Motor neuron (in vitro differentiated cells): ENCODE results near the gene KLHL29. TPM values are rescaled to one million over a fixed set of nuclear protein-coding genes. Genes with fewer than 3 reads are reported as not detected.

Source experiments
- ATAC-seq, 8 experiments: fragments of 200-7000 bp; cut with Tn5 transposase; replicated peaks in 6 of 8; 2 replicates each; pipeline ENCODE4 v1.8.0; 2021; ENCODE audit warnings: mild to moderate bottlenecking in 8 of 8, moderate library complexity in 8 of 8
- H3K27ac ChIP-seq, 2 donors: fragments of 250-450 bp; sonication (Bioruptor Pico); 2 replicates each; pipeline ENCODE4 v1.9.0; 2021; ENCODE audit warnings: antibody characterized with exemption in 2 of 2, mild to moderate bottlenecking in 2 of 2, moderate library complexity in 1 of 2
- H3K4me1 ChIP-seq, 2 donors: fragments of 250-450 bp; sonication (Bioruptor Pico); replicated peaks in 1 of 2; 2 replicates each; pipeline ENCODE4 v1.6.1; 2021; ENCODE audit warnings: antibody characterized with exemption in 2 of 2, mild to moderate bottlenecking in 2 of 2, moderate library complexity in 1 of 2
- H3K4me3 ChIP-seq, 5 donors: fragments of 250-450 bp; sonication (Bioruptor Pico); 2 replicates each; pipeline ENCODE4 v1.9.0; 2021; ENCODE audit warnings: antibody characterized with exemption in 5 of 5, mild to moderate bottlenecking in 5 of 5, moderate library complexity in 4 of 5
- WGBS, 10 experiments: fragments of 450-650 bp; shearing (Covaris generic); methylation state at CpG; one replicate each; pipeline ENCODE4 v1.0.0; 2022; 5-methylcytosine and 5-hydroxymethylcytosine counted together
- in situ Hi-C, 9 experiments: fragments of 400-800 bp; cut with MboI; loops; one replicate each; pipeline ENCODE4 v1.15.0; 2021; ENCODE audit warnings: low sequenced_read_pairs in 9 of 9, low pct_unique_long_range_greater_than_20kb in 2 of 9; ENCODE audit not compliant: unreplicated experiment in 9 of 9
- total RNA-seq, 8 experiments: library from RNA; unstranded; fragments of 300-600 nt; gene quantifications; 2 replicates each; pipeline versions ENCODE4 v1.2.3 to v1.2.4, GENCODE V29; 2022

The KLHL29 gene
- total RNA-seq, 8 experiments from 2014 or later = 4.1 to 58.7 (median 5.4) TPM

DNA sequence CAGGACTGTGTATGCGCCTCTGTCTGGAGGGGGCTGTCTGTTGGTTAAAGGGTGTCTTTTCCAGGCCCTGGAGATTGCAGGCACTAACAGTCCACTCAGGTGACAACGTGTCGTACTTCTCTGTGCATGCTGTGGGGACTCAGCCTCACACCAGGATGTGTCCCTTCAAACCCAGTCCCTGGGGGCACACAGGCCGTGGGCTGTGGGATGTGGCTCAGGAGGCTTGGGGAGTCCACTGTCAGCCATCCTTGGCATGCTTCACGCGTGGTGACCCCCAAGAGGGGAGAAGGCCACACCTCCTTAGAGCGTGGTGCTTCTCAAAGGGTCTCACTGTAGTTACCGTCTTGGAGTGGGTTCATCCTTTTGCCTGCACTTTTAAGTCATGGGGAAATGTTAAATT lies 127.8 kb downstream of the KLHL29 start:
- in situ Hi-C loops = no loop called here
- no peak for ATAC-seq
- peaks cover 23% of the 10 kb centered on the region in 2 donors for H3K4me1 ChIP-seq
- 70 to 100% (median 88%) methylated on average over 2 to 5 of the region's 8 CpGs; no CpG with 5 or more reads in 6 of the 10 experiments for WGBS, 10 experiments
- no peak overlapping the region for H3K27ac ChIP-seq
- H3K4me3 ChIP-seq = no peak overlapping the region

DNA sequence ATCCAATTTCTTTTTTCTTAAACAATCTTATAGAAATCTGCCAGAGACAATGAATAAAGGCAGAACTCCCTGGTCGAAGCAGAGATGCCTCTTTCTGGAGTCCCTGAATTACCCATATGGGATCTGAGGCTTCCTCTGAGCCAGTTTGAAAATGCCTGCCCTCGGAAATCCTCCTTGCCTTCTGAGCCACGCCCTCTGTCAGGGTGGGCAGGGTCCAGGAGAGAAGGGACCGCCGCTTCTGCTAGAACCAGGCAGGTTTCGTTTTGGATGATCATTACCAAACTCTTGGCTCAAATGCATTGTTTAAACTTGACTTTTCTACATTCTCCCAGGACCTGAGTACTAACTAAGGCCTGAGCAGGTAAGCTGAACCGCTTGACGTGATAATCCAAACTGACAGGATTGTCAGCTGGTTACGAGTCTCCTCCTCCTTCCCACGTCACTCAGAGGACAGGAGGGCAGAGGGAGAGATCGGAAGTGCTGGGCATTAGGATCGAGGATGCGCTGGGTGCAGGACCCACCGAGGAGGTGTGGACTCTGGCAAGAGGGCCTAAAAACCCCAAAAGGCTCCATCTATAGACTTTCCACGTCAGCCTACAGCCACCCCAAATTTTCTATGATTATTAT lies 128.4 kb downstream of the KLHL29 start:
- no peak for ATAC-seq
- 49 to 100% (median 79%) methylated on average over 1 to 9 of the region's 15 CpGs; no CpG with 5 or more reads in 1 of the 10 experiments for WGBS, 10 experiments
- H3K27ac ChIP-seq = no peak overlapping the region
- peaks cover 23% of the 10 kb centered on the region in 2 donors for H3K4me1 ChIP-seq
- H3K4me3 ChIP-seq = no peak overlapping the region
- in situ Hi-C loops = no loop called here

DNA sequence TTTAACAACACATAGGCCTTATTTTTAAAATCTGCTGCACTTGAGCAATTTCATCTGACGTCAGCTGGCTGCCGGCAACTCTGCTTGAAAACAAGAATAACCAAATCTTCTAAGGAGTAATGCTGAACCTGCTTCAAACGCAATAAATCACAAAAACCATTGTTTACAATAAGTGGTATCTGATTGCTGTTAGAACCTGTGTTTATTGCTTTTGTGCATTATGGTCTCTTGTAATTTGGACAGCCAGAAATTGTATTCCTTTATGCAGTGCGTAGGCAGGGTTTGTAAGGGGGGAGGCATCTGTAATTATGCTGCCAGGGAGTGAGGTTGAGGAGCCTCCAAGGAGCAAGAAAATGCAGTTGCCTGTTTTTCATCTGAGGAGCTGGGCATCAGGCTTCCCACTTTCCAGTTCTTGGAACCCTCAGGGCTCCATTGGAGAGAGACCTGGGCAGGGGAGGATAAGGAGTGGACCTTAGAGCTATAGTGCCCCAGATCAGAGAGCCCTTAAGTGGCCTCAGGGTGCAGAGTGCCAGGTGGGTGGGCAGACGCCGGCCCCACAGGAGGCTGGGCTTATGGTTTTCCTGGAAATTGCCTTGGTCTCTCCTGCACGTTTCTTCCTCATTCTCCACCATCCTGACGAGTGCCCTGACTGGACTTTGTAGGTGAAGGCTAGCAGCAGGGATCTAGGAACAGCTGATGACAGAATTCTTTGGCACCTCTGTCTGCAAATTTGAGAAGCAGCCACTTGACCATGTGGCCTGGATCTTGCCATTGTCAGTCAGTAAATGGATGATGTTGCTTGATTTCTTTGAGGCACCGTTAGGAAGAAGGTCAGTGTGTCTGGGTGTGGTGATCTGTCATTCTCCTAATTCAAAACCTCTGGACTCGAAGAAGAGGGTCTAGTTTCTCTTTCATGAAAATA lies 129.2 kb downstream of the KLHL29 start:
- peak in 1 of 8 experiments; percentile 28 for ATAC-seq
- Histone ChIP-seq H3K4me1 (peaks cover 17 to 18% of the 10 kb centered on the region in 2 donors), H3K27ac (no peak overlapping the region), H3K4me3 (no peak overlapping the region)
- in situ Hi-C loops = no loop called here
- WGBS, 10 experiments = 58 to 100% (median 83%) methylated on average over 1 to 9 of the region's 10 CpGs; no CpG with 5 or more reads in 1 of the 10 experiments

DNA sequence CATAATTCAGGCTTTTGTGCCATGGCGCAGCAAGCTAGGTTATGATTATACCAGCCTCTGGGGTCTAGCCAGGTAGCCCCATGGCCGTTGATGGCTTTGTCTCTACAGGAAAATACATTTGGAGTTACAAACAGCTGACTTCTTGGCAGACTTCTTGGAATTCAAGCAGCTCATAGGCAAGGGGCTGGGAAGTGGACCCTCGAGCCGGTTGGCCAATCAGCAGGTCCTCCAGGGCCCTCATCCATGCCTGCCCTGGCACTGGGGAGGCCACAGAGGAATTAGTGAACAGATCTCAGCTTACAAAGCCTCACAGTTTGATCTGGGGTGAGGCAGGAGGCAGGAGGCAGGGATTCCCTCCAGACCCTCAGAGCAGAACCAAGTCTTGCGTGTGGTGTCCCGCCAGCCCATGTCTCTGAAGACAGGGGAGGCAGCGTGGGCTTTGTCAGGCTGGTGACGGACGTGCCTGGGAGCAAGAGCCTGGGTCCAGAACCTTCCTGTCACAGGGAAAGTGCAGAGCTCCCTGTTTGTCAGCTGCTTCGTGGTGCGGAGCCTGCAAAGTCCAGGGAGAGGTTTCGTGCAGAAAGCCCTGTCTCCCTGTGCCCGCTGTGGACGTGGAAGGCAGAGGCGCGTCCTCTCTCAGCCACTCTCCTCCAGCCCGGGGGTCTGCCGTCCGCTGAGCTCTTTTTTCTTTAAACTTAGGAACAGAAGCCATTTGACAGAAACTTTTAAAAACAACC lies 131.7 kb downstream of the KLHL29 start:
- no peak overlapping the region for H3K4me3 ChIP-seq
- in situ Hi-C loops = no loop called here
- no peak overlapping the region for H3K27ac ChIP-seq
- H3K4me1 ChIP-seq = peaks cover 5 to 10% of the 10 kb centered on the region in 2 donors
- 73 to 100% (median 89%) methylated on average over 3 to 7 of the region's 19 CpGs; no CpG with 5 or more reads in 3 of the 10 experiments for WGBS, 10 experiments
- no peak for ATAC-seq

DNA sequence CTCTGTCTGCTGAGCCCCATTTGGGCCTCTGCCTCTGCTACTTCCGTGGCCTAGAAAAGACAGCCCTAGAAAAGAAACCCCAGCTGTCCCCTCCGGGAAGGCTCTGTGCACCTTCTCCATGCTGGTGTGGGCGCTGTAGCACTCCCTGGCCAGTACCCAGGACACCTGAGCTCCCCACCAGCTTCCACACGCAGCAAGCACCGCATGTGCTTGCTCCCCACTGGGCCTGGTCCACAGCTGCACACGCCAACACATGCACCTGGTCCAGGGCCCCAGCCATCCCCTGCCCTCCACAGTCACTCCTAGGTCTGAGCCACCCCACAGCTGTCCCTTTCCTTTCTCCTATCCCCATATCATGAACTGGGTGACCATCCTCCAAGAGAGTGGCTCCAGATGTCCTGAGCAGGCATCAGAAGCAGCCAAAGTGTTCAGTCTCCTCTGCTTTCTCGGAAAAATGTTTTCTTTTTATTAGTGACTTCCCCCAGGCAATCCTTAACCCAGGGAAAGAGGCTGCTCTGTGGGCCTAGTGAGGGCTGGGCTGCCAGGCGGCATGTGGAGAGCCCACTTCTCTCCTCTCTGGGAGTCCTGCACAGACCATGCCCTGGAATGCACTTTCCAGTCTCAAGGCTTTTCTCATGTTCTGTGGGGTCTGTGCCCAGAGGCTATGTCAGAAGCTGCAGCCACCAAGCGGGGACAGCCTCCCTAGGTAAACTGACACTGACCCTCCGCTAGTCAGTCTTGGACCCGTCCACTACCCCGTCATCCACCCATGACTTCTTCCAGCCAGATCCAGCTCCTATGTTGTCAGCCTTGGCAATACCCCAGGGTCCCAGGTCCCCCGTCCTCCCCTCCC lies 133.7 kb downstream of the KLHL29 start:
- in situ Hi-C loops = no loop called here
- 72 to 100% (median 82%) methylated on average over 1 to 4 of the region's 13 CpGs; no CpG with 5 or more reads in 5 of the 10 experiments for WGBS, 10 experiments
- H3K4me1 ChIP-seq = peaks cover 9 to 15% of the 10 kb centered on the region in 2 donors
- peak in 1 of 8 experiments; percentile 25 for ATAC-seq
- H3K27ac ChIP-seq = no peak overlapping the region
- no peak overlapping the region for H3K4me3 ChIP-seq

DNA sequence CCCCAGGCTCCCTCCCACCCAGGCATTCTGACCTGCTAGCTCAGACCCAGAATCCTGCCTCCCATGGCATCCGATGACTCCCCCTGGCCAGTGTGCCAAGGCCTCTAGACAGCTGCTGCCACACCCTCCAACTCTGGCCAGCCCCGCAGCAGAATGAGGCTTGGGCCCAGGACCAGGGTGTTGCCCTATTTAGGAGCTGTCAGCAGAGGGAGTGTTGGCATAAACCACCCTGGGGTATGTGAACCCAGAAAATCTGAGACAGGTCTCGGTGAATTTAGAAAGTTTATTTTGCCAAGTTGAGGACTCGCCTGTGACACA lies 134.3 kb downstream of the KLHL29 start:
- ATAC-seq = peak in 3 of 8 experiments; percentile 46 to 71 (median 59)
- WGBS, 10 experiments = 20 to 100% (median 81%) methylated on average over 1 to 3 of the region's 4 CpGs; no CpG with 5 or more reads in 4 of the 10 experiments
- Histone ChIP-seq H3K4me3 (no peak overlapping the region), H3K27ac (no peak overlapping the region), H3K4me1 (peaks cover 15 to 21% of the 10 kb centered on the region in 2 donors)
- in situ Hi-C loops = no loop called here

DNA sequence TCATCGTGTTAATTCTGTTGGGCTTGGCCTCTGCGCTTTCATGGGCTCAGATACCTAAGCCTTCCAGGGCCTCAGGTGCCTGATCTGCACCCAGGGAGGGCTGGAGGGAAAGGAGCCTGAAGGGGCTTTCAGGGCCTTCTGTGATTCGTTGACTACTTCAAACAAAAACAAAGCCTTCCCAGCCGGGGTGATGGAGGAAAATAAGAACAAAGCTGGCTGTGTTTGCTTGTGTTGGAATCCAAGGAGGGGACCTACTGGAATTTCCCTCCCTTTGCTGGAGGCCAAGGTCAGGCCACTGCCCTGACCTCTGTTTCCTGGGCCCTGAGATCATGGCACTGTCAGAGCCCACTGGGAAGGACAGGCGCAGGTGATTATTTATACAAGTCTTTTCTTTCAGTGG lies 135.3 kb downstream of the KLHL29 start:
- no peak for ATAC-seq
- Histone ChIP-seq H3K4me1 (peaks cover 19 to 25% of the 10 kb centered on the region in 2 donors), H3K4me3 (no peak overlapping the region), H3K27ac (no peak overlapping the region)
- in situ Hi-C loops = no loop called here
- 20 to 100% (median 66%) methylated on average over 1 to 3 of the region's 5 CpGs; no CpG with 5 or more reads in 3 of the 10 experiments for WGBS, 10 experiments

DNA sequence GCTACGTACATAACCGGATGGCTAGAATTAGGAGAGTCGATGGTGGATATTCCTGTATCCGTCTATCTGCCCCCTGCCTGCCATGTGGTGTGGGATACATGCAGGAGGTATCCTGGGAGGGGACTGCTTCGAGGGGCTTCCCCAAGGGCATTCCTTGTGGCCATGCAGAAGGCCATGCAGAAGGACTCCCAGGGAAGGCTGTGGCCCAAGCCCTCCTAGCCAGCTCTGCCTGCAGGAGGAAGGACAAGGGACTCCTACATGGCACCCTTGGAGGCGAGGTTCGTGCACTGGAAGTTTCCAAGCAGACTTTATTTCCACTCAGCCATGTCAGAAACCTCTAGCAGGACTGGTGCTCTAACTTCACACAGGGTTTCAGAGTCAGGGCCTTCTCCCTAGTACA lies 136.1 kb downstream of the KLHL29 start:
- H3K4me3 ChIP-seq = no peak overlapping the region
- H3K4me1 ChIP-seq = peaks cover 19 to 25% of the 10 kb centered on the region in 2 donors
- H3K27ac ChIP-seq = no peak overlapping the region
- no peak for ATAC-seq
- in situ Hi-C loops = no loop called here
- WGBS, 10 experiments = 20 to 100% (median 98%) methylated on average over 1 to 5 of the region's 7 CpGs; no CpG with 5 or more reads in 6 of the 10 experiments

DNA sequence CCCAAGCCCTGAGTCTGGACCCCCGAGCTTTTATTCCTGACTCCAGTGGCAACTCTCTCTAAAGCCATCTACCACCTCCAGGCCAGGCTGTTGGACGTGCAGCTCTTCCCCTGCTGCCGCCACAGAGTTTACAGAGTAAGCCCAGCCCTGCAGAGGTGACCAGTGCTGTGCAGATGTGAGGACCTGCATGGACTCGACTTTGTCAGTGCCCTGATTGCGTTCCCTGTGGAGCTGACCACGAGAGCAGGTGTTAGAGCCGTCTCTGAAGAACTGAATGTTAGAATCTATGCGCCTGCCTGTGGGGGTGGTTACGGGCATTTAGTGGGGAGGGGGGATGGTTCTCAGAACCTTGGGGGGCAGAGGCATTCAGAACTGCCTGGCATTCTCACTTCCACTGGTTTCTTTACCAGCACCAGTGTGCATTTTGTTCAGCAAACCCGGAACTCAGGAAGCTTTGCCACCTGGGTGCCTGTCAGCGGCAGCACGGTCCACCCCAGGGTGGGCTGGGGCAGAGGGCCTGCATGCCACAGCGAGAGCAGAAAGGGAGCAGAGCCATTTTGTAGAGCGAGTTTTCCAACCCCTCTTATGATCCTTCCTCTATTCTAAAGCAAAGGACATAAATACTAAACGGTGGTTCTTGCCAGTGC lies 137.9 kb downstream of the KLHL29 start:
- Histone ChIP-seq H3K4me1 (peaks cover 14 to 25% of the 10 kb centered on the region in 2 donors), H3K27ac (no peak overlapping the region), H3K4me3 (no peak overlapping the region)
- 60 to 100% (median 85%) methylated on average over 1 to 3 of the region's 15 CpGs; no CpG with 5 or more reads in 2 of the 10 experiments for WGBS, 10 experiments
- ATAC-seq = no peak
- in situ Hi-C loops = no loop called here

DNA sequence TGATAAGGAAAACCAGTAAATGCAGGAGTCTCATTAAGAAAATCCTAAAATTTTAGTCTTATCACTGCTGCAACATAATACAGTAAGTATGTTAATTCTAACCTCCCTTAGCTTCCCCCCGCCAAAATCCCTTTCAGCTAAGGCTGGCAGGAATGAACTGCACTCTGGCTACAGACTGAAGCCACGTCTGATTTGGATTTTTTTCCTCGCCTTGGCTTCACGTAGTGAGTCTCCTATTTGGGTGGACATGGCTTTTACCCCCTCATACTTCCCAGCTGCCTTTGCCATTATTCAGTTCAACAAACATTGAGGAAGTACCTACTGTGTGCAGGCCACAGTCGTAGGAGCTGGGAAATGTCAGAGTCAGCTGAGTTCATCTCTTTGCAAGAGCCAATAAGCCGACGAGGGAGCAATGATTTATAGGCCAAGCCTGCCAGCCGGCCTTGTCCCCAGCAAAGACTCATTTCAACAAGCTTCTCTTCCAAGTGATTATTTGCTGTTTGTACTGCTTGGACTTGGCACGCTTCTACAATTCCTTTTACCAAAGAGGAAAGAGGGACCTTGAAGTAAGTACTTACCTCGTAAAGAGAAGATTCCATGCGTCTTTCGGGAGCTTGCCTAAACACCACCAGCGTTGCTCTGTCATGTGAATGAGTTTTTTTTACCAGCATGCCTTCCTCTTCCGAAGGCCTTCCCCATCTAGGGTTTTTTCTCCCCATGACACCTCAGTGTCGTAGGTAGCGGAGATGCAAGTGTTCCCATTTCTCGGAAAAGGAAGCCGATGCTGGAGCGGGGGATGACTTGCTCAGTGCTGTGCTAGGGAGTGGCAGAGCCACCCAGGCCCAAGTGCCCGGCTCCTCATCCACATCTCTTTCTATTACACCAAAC lies 138.6 kb downstream of the KLHL29 start:
- peak in 6 of 8 experiments; percentile 29 to 80 (median 74) for ATAC-seq
- WGBS, 10 experiments = 37 to 88% (median 62%) methylated on average over 3 to 12 of the region's 20 CpGs; no CpG with 5 or more reads in 1 of the 10 experiments
- H3K4me3 ChIP-seq = no peak overlapping the region
- in situ Hi-C loops = no loop called here
- H3K4me1 ChIP-seq = peaks cover 14 to 25% of the 10 kb centered on the region in 2 donors
- no peak overlapping the region for H3K27ac ChIP-seq

DNA sequence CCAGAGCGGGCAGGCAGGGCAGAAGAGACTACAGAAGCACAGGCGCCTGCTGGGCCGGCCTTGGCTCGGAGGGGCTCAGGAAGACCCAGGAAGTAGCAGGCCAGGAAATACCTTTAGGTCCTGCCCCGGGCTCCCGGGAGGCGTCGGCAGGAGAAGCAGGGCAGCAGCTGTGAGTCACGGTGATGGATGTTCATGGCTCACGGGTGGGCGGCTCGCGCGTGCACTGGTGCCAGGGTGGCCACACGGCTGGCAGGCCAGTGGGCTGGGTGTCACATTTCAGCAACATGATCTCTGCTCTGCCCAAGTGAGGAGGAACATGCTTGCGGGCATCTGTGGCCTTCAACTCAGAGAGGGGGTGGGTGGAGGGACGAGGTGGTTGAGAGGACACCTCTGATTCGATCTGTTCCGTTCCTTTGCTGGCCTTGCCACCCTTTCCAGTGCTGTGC lies 139.3 kb downstream of the KLHL29 start:
- H3K4me3 ChIP-seq = no peak overlapping the region
- H3K27ac ChIP-seq = no peak overlapping the region
- 9 to 100% (median 93%) methylated on average over 1 to 11 of the region's 19 CpGs; no CpG with 5 or more reads in 6 of the 10 experiments for WGBS, 10 experiments
- ATAC-seq = peak; percentile 20 to 83 (median 62)
- in situ Hi-C loops = no loop called here
- H3K4me1 ChIP-seq = peaks cover 14 to 25% of the 10 kb centered on the region in 2 donors
